Measurements from ENCODE around the gene ARHGAP6. TPM values are rescaled to one million over a fixed set of nuclear protein-coding genes. Genes with fewer than 3 reads are reported as not detected.

ARHGAP6 gene
- total and polyA plus RNA-seq, 9 of the 15 experiments (the other 6 are each of a cell fraction or from before 2014, with no cell fraction given) = 12.5 to 63.6 (median 41.8) TPM

DNA sequence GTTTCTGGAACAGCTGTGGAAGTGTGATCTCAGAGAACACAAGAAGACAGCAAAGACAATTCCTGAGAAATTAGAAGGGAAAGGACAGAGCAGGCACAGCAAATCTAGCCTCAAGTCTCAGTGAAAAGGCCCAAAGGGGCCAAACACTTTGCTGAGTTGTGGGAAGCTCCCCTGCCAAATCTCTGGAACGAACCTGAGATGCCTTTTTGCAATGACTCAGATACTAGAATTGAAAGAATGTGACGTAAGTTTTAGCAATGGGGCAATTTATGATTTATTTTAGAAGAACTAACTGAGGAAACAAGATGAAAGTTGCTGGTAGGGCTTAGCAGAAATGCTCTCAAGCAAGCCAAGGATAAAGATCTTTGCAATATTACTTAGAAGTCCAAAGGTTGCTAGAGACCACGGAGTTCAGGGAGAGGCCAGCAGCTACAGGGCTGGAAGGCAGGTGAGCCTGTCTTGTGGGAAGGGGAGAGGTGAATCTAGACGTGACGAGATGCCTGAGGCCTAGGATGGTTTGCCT lies 279.7 kb downstream of the ARHGAP6 start (continued):
- no peak for TF ChIP-seq KLF13 (tag; IDR thresholded peaks at IDR 0.05; ENCODE audit: borderline replicate concordance, low read depth)
- peak; percentile 83 for TF ChIP-seq CEBPG (CRISPR knock-in tag; IDR thresholded peaks at IDR 0.05)
- peak; percentile 83 to 93 for TF ChIP-seq CEBPG (tag; conservative IDR thresholded peaks at IDR 0.05 in 1 of 2, IDR thresholded peaks at IDR 0.05 in 1 of 2)
- no peak for TF ChIP-seq BRCA1 (IDR thresholded peaks at IDR 0.05)
- TF ChIP-seq BRCA1 (CRISPR knock-in tag; IDR thresholded peaks at IDR 0.05) = no peak
- TF ChIP-seq, protein P1, sequence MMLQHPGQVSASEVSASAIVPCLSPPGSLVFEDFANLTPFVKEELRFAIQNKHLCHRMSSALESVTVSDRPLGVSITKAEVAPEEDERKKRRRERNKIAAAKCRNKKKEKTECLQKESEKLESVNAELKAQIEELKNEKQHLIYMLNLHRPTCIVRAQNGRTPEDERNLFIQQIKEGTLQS (IDR thresholded peaks at IDR 0.05) = peak; percentile 84
- TF ChIP-seq, protein P1 (CRISPR knock-in tag; conservative IDR thresholded peaks at IDR 0.05) = no peak
- TF ChIP-seq MCM3 (IDR thresholded peaks at IDR 0.05) = no peak
- no peak for TF ChIP-seq CREB1 (IDR thresholded peaks at IDR 0.05)
- TF ChIP-seq CREB1 (CRISPR knock-in tag; IDR thresholded peaks at IDR 0.05) = no peak
- TF ChIP-seq EP300 (IDR thresholded peaks at IDR 0.05; ENCODE audit: low read length) = peak; percentile 69
- no peak for TF ChIP-seq CBX8 (IDR thresholded peaks at IDR 0.05; ENCODE audit: borderline replicate concordance, extremely low read depth, low read depth, low read length, poor library complexity, severe bottlenecking)
- TF ChIP-seq POU5F1 (IDR thresholded peaks at IDR 0.05; ENCODE audit: borderline replicate concordance, low read depth, low read length, partially characterized antibody) = no peak
- no peak for TF ChIP-seq CXXC5 (CRISPR knock-in tag; IDR thresholded peaks at IDR 0.05)
- TF ChIP-seq ZEB2 (IDR thresholded peaks at IDR 0.05) = peak; percentile 77
- no peak for TF ChIP-seq CREBBP (IDR thresholded peaks at IDR 0.05; ENCODE audit: low read depth, low read length)
- TF ChIP-seq JUND (IDR thresholded peaks at IDR 0.05; ENCODE audit: borderline replicate concordance, low read depth, low read length) = peak; percentile 69; the same call in 1 of the 2 replicates
- TF ChIP-seq JUND (tag; IDR thresholded peaks at IDR 0.05; ENCODE audit: borderline replicate concordance, low read depth, low read length) = peak; percentile 58; the same call in 1 of the 3 replicates
- no peak for TF ChIP-seq LEF1 (IDR thresholded peaks at IDR 0.05)
- peak in 1 of 2 experiments; percentile 52; a peak in 1 of 4 replicates for TF ChIP-seq RCOR1 (IDR thresholded peaks at IDR 0.05; ENCODE audit: borderline replicate concordance in 1 of 2, low read depth in 2 of 2, low read length in 2 of 2)
- no peak for TF ChIP-seq ATF1 (CRISPR knock-in tag; IDR thresholded peaks at IDR 0.05)
- peak; percentile 52; the same call in 1 of the 2 replicates for TF ChIP-seq ATF1 (tag; IDR thresholded peaks at IDR 0.05)
- TF ChIP-seq ZNF431 (CRISPR knock-in tag; IDR thresholded peaks at IDR 0.05) = no peak
- no peak for TF ChIP-seq HNRNPK (IDR thresholded peaks at IDR 0.05; ENCODE audit: low read depth, low read length, poor library complexity, severe bottlenecking)
- TF ChIP-seq NBN (IDR thresholded peaks at IDR 0.05; ENCODE audit: low read depth) = 0 out of 2 replicates have a peak, but pooled peaks have one; percentile 19
- TF ChIP-seq ZBTB17 (CRISPR knock-in tag; IDR thresholded peaks at IDR 0.05) = no peak
